ENCODE data around the gene SKI.

GRCh38 chr1:2290595-2291510, 62.7 kb downstream of the SKI start:
- TF ChIP-seq SUZ12 (IDR thresholded peaks at IDR 0.05; ENCODE audit: extremely low read depth, insufficient read depth, insufficient read length) = no peak
- TF ChIP-seq YY1 (IDR thresholded peaks at IDR 0.05; ENCODE audit: insufficient read depth, insufficient read length) = no peak
- TF ChIP-seq ZNF274 (IDR thresholded peaks at IDR 0.05; ENCODE audit: low read depth, low read length) = no peak
